K562 treated with DMSO at 1 percent for 48 hours (cell line): ENCODE results near the gene CHP1. TPM values are rescaled to one million over a fixed set of nuclear protein-coding genes. Genes with fewer than 3 reads are reported as not detected.

Source experiments
- total RNA-seq: library from RNA; unstranded; fragments of 300-600 nt; gene quantifications from 2 replicates; pipeline ENCODE4 v1.2.3, GENCODE V29; 2022; ENCODE audit warnings: low replicate concordance; ENCODE audit errors: extremely low read depth

Gene CHP1
- total RNA-seq, result not detected in 2 replicates

DNA sequence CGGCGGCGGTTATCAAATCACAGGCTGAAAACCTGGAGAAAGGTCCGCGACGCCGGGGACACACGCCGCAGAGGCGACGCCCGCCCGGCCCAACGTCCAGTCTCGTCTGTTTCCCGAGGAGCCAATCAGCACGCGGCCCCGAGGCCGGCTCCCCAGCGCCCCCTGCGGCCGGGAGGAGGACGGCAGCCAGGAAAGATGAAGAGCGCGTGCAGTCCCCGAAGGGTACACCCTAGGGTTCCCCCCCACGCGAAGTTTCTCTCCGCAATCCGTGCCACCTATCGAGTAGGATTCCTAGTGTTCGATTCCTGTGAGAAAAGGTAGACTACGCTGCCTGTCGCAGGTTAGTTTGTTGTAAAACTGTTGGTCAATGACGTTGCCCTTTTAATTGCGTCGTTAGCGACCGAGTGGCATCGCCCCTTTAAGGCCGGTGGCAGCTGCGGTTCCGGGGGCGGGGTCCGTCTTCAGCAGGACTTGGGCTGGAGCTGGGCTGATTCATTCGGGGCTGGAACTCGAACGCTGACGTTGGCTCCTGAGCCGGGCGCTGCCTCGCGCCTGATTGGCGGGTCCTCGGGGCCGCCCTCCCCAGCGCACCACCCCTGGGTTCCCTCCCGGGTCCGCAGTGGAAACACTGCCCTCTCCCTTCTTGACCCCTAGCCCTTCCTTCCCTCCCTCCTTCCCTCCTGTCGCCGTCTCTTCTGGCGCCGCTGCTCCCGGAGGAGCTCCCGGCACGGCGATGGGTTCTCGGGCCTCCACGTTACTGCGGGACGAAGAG lies at the start of gene CHP1, which contains the start of gene EXD1:
Gene CHP1 (plus strand): TSS at position 619 of the 772 bp plus-strand sequence. CDS start 115 bp downstream, at position 734.
Gene EXD1 (minus strand): TSS at position 108 of the 772 bp plus-strand sequence. CDS start 4,182 bp downstream, outside the sequence.

Other genes starting within 250 kb of the CHP1 start
- gene INO80, start 115.0 kb upstream of the CHP1 start, total RNA-seq, result not detected in 2 replicates
- not detected in 2 replicates for gene EXD1, start 511 bp upstream of the CHP1 start, total RNA-seq
- gene OIP5, start 101.3 kb downstream of the CHP1 start, total RNA-seq, result not detected in 2 replicates
- not detected in 2 replicates for gene NUSAP1, start 101.6 kb downstream of the CHP1 start, total RNA-seq
- not detected in 2 replicates for gene NDUFAF1, start 171.2 kb downstream of the CHP1 start, total RNA-seq
- gene RTF1, start 185.8 kb downstream of the CHP1 start, total RNA-seq, result not detected in 2 replicates